GM13976 (cell line): Measurements from ENCODE around the gene ATG9B.

Source experiments
- DNase-seq: peaks from one replicate; pipeline ENCODE4 v3.0.0; 2012; ENCODE audit warnings: low spot score
- CTCF ChIP-seq: IDR thresholded peaks from 2 replicates; pipeline ENCODE4 v1.5.1; 2012; ENCODE audit warnings: borderline replicate concordance, mild to moderate bottlenecking; ENCODE audit not compliant: insufficient read depth; ENCODE audit errors: extremely low read depth, missing control alignments, control extremely low read depth
- in situ Hi-C: fragments of 300-500 bp; cut with MboI; formaldehyde crosslinking; loops from one replicate; pipeline ENCODE4 v1.12.0; 2022; ENCODE audit warnings: low sequenced_read_pairs, mixed read lengths, inconsistent platforms; ENCODE audit not compliant: unreplicated experiment

The ATG9B gene

GRCh38 chr7:151068069-151068773 is 43.9 kb upstream of the ATG9B start:
- TF ChIP-seq CTCF, result no peak
- no peak for DNase-seq
- in situ Hi-C loops, result no loop called here

GRCh38 chr7:151066273-151066974 is 42.1 kb upstream of the ATG9B start:
- in situ Hi-C loops, result no loop called here
- DNase-seq, result no peak
- TF ChIP-seq CTCF, result no peak

GRCh38 chr7:151065516-151065915 is 41.2 kb upstream of the ATG9B start:
- TF ChIP-seq CTCF, result no peak
- no peak for DNase-seq
- in situ Hi-C loops, result no loop called here

GRCh38 chr7:151064993-151065392 is 40.7 kb upstream of the ATG9B start:
- DNase-seq, result no peak
- in situ Hi-C loops, result no loop called here
- no peak for TF ChIP-seq CTCF

GRCh38 chr7:151064454-151064853 is 40.2 kb upstream of the ATG9B start:
- TF ChIP-seq CTCF, result no peak
- in situ Hi-C loops, result no loop called here
- DNase-seq, result no peak

- in situ Hi-C loops, result no loop called here
- DNase-seq, result no peak
- TF ChIP-seq CTCF, result no peak
Observed at GRCh38 chr7:151063212-151063561, 38.9 kb upstream of the ATG9B start.
